LHCN-M2 (cell line): ENCODE measurements around the gene BAG5. TPM values are rescaled to one million over a fixed set of nuclear protein-coding genes. Genes with fewer than 3 reads are reported as not detected.
A peak's percentile ranks its signal among the peaks of the same experiment; 100 is the strongest.
"Not testable (repeated sequence)": the region's sequence is repeated elsewhere in the genome, so short reads cannot be mapped to it uniquely, and the experiment has no call there.

Experiments
- DNase-seq: peaks from one replicate; pipeline ENCODE4 v3.0.0-alpha.2; 2012; ENCODE audit warnings: low read depth
- total RNA-seq: library from RNA; depleted of rRNA; stranded (reverse); fragments of >200 nt; gene quantifications from 2 replicates; pipeline ENCODE4 v1.2.3, GENCODE V29; 2014

BAG5 gene
- total RNA-seq, 1 experiment from 2014 or later, result 33.8 TPM

GRCh38 chr14:103534576-103535061, 27.8 kb downstream of the BAG5 start:
- DNase-seq, result no peak

- no peak for DNase-seq
Observed at GRCh38 chr14:103533999-103534575, 28.4 kb downstream of the BAG5 start.

- no peak for DNase-seq
Observed at GRCh38 chr14:103533137-103533998, 29.1 kb downstream of the BAG5 start.

- DNase-seq, result no peak
Observed at GRCh38 chr14:103532216-103533136, 30.0 kb downstream of the BAG5 start.

GRCh38 chr14:103531421-103532215, 30.8 kb downstream of the BAG5 start:
- no peak for DNase-seq

GRCh38 chr14:103530831-103531230, 31.6 kb downstream of the BAG5 start:
- no peak for DNase-seq

GRCh38 chr14:103530390-103530789, 32.1 kb downstream of the BAG5 start:
- DNase-seq, result no peak

- DNase-seq, result no peak
Observed at GRCh38 chr14:103529383-103530365, 32.8 kb downstream of the BAG5 start.

- DNase-seq, result peak; percentile 88
Observed at GRCh38 chr14:103528587-103529382, 33.7 kb downstream of the BAG5 start, which contains the start of gene TRMT61A. Gene TRMT61A, plus strand, starts transcription at chr14:103529196. Its CDS starts 783 bp downstream, at chr14:103529979.

GRCh38 chr14:103528146-103528586, 34.3 kb downstream of the BAG5 start:
- DNase-seq, result no peak

GRCh38 chr14:103527408-103528145, 34.9 kb downstream of the BAG5 start:
- peak; percentile 93 for DNase-seq

- DNase-seq, result no peak
Observed at GRCh38 chr14:103526914-103527248, 35.6 kb downstream of the BAG5 start.

- no peak for DNase-seq
Observed at GRCh38 chr14:103526247-103526913, 36.1 kb downstream of the BAG5 start.

- not testable (repeated sequence) for DNase-seq
Observed at GRCh38 chr14:103525430-103526246, 36.8 kb downstream of the BAG5 start.

GRCh38 chr14:103524002-103524935, 38.2 kb downstream of the BAG5 start:
- no peak for DNase-seq

- no peak for DNase-seq
Observed at GRCh38 chr14:103523575-103523954, 38.9 kb downstream of the BAG5 start.
